Mesodermal cell (in vitro differentiated cells): ENCODE measurements around the gene DARS1. TPM values are rescaled to one million over a fixed set of nuclear protein-coding genes. Genes with fewer than 3 reads are reported as not detected.
A peak's percentile ranks its signal among the peaks of the same experiment; 100 is the strongest.

ENCODE experiments used
- H3K27ac ChIP-seq: 2 replicates; pipeline ENCODE4 v1.7.0; 2013; ENCODE audit warnings: mild to moderate bottlenecking, low read depth, low read length, moderate library complexity; ENCODE audit not compliant: severe bottlenecking
- H3K36me3 ChIP-seq: 2 replicates; pipeline ENCODE4 v1.7.1; 2013; ENCODE audit warnings: mild to moderate bottlenecking, low read length, moderate library complexity; ENCODE audit not compliant: control insufficient read depth, insufficient read depth
- H3K4me1 ChIP-seq: one replicate; pipeline ENCODE4 v1.7.1; 2013; ENCODE audit warnings: mild to moderate bottlenecking, low read length; ENCODE audit not compliant: insufficient read depth, control insufficient read depth, poor library complexity, severe bottlenecking
- H3K4me3 ChIP-seq: 2 replicates; pipeline ENCODE4 v1.7.0; 2013; ENCODE audit warnings: low read length, control low read depth, mild to moderate bottlenecking; ENCODE audit not compliant: insufficient read depth, poor library complexity, severe bottlenecking; ENCODE audit errors: extremely low read depth
- H3K9me3 ChIP-seq: 2 replicates; pipeline ENCODE4 v1.7.1; 2013; ENCODE audit warnings: mild to moderate bottlenecking, low read length, moderate library complexity; ENCODE audit not compliant: control insufficient read depth
- WGBS, 2 experiments: methylation state at CpG; one replicate each; pipeline ENCODE4 v1.1.5; 2013; ENCODE audit warnings: missing lambda C conversion rate in 2 of 2; ENCODE audit not compliant: insufficient coverage in 2 of 2; 5-methylcytosine and 5-hydroxymethylcytosine counted together
- polyA plus RNA-seq, 2 experiments: library from polyadenylated mRNA; stranded (reverse); fragments of 50-300 nt; gene quantifications; one replicate each; pipeline ENCODE4 v1.2.3, GENCODE V29; 2013

The DARS1 gene
- 73.5 TPM for polyA plus RNA-seq (2013, experiment 1 of 2)
- 77.3 TPM for polyA plus RNA-seq (2013, experiment 2 of 2)

DNA sequence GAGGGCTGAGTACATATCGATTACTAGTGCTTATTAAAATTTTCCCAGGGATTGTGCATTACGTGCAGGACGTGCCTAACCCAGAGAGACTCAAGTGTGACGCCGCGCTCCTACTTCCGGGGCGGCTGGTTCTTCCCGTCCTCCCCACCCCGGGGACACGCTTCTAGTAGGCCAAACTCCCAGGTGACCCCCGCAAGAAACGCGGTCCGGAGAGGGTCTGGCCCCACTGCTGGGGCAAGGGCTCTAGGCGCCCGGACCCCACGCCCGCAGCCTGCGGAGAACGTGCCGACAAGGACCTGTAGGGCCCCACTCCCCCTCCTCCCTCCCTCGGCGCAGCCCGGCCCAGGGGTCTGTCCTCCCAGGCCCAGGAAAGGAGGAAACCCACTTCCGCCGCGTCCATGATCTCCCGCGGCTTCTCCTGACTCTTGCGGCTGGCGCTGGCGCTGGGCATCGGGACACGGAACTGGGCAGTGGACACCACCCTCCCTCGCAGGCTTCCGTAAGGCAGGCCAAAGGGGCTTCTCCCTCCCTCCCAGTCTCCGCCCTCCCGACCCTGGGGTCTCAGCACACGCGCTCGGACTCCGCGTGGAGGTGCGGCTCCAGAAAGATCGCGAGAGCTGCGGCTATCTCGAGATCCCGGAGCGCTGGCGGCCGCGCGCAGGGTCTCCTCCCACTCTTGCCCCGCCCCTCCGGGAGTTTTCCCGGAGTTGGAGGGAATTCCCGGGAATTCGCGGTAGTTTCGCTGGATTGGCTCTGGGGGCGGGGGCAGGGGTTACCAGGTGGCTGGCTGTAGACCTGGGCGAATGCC, at the start of gene DARS1:
DARS1 (minus strand) TSS at position 609 of the 808 bp plus-strand sequence; CDS start at position 451, 158 bp downstream.
- no peaks in the 10 kb centered on the region for H3K9me3 ChIP-seq
- H3K36me3 ChIP-seq, result peaks cover 25% of the 10 kb centered on the region
- H3K4me3 ChIP-seq, result peak within 1 kb of the TSS; percentile 93
- 1% methylated on average over 44 to 55 of the region's 64 CpGs for WGBS, 2 experiments
- peak within 1 kb of the TSS; percentile 85 for H3K27ac ChIP-seq
- H3K4me1 ChIP-seq, result no peaks in the 10 kb centered on the region

DNA sequence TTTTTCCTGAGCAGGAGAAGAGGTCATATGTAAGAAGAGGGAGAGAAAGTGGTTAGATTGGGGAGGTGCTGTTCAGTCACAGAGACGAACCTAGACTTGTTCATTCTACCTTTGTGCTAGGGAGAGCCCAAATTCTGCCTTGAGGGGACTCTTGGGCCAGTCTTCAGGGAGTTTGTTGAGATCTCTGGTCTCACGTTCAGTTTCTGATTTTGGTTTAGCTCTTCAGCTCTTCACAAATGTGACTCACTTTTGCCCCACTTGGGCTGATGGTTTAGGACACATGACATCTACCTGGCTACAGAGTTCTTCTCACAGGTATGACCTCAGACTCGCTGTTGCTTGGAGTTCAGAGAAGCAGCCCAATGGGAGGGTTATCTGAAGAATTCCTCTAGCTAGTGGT, 49.2 kb upstream of the DARS1 start:
- Histone ChIP-seq H3K4me3 (no peak overlapping the region), H3K9me3 (no peaks in the 10 kb centered on the region), H3K27ac (no peak overlapping the region), H3K4me1 (peaks cover 15% of the 10 kb centered on the region), H3K36me3 (no peaks in the 10 kb centered on the region)
- 85 to 96% methylated on average over 2 of the region's 3 CpGs for WGBS, 2 experiments

DNA sequence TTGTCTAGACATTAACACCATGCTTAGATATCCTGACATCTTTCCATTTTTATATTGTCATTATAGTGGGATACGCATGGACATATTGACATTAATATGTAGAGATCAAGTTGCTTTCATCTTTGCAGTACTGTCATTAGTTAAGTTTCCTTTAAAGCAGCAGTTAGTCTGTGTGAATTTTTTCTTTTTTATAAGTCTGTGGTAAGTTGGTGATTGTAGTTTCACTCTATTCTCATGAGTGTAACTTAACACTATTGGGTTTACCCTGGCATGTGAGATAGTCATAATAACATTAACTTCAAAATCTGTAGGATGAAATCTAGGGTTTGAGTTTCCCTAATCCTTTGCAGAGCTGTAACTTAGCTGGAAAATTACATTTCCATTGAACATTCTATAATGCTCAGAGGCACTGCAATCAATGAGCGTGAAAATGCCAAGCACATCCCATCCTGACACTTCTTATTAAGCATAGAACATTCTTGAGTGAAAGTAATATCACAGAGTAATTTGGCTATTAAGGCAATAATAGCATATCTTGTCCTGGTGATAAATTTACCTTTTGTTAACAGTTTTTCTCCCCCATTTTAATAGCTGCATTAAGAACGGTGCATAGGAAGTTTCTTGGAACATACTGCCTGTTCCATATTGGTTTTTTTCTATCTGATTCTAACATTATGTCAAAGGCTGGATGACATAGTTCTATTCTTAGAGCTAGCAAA, 47.5 kb upstream of the DARS1 start:
- no peaks in the 10 kb centered on the region for H3K36me3 ChIP-seq
- WGBS, 2 experiments, result no CpG with 5 or more reads among the region's 3 CpGs
- H3K4me3 ChIP-seq, result no peak overlapping the region
- no peak overlapping the region for H3K27ac ChIP-seq
- peaks cover 15% of the 10 kb centered on the region for H3K4me1 ChIP-seq
- H3K9me3 ChIP-seq, result no peaks in the 10 kb centered on the region

DNA sequence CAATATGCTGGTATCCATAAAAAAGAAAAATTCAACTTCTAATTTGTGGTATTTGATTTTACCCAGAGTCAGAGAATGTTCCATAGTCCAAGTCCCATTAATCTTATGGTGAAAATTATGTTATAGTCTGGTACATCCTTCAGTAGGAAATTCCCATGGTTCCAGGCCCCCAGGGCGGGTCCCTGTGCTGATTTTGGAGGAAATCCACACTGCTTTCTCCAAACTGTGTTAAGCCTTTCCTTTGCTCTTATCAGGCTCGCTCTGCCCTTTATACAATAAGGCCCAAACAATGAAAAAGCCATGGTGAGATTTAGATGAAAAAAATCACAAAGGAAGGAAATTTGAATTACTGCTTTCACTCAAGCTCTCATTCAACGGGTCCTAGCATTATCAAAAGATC, 46.8 kb upstream of the DARS1 start:
- Histone ChIP-seq H3K4me1 (peaks cover 15% of the 10 kb centered on the region), H3K36me3 (no peaks in the 10 kb centered on the region), H3K9me3 (no peaks in the 10 kb centered on the region), H3K4me3 (no peak overlapping the region), H3K27ac (peak overlapping the region; percentile 1)
- no CpG with 5 or more reads among the region's 3 CpGs for WGBS, 2 experiments

DNA sequence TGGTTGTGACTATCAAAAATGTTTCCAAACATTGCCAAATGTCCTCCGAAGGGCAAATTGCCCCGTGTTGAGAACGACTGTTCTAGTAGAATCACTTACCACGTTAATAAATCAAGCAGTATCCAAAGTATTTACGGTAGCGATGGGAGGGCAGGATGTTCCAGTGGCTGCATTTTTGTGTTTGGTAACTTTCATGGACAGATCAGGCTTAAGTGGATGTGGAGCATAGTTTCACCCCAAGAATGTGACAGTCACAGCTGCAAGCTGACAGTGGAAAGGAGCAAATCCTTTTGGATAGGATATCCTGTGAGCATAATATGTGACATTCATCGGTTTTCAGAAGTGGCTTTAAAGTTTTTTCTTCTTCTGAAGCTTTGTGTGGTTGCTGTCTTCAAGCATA, 46.3 kb upstream of the DARS1 start:
- Histone ChIP-seq H3K27ac (peak overlapping the region; percentile 1), H3K4me3 (no peak overlapping the region), H3K36me3 (no peaks in the 10 kb centered on the region), H3K4me1 (peaks cover 15% of the 10 kb centered on the region), H3K9me3 (no peaks in the 10 kb centered on the region)
- whole genome bisulfite sequencing, 2 experiments, result 96 to 98% methylated on average over 6 of the region's 7 CpGs

DNA sequence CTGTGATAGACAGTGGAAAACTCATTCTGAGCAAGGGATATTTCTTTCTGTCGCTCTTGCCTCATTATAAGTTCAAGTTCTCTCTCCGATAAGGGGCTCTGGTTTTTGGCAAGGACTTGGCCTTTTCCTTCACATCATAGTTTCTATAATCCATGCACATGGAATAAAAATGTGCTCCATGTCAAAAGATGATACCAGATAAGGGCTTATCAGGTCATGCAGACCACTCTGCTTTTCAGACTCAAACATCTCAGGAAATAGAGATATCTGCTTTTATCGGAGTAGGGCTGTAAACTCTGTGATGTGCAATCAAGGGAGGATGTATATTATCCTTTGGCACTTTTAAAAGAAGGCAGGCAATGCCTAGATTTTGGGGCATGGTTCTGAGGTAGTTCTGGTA, 45.0 kb upstream of the DARS1 start:
- H3K4me1 ChIP-seq, result peaks cover 19% of the 10 kb centered on the region
- WGBS, 2 experiments, result 89 to 100% methylated on average over 1 to 3 of the region's 3 CpGs
- no peaks in the 10 kb centered on the region for H3K9me3 ChIP-seq
- peak overlapping the region; percentile 4 for H3K27ac ChIP-seq
- no peaks in the 10 kb centered on the region for H3K36me3 ChIP-seq
- no peak overlapping the region for H3K4me3 ChIP-seq

DNA sequence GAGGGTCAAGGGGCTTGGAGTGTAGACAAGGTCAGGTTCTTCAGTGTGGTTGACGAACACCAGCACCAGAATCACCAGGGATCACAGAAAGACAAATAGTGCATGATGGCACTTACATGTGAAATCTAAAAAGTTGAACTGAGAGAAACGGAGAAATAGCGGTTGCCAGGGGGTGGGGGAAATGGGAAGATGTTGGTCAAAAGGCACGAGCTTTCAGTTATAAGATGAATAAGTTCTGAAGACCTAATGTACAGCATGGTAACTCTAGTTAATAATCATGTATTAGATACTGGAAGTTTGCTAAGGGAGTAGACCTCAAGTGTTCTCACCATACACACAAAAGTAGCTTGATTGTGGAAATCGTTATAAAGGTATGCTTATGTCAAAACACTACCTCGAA, 43.7 kb upstream of the DARS1 start:
- H3K36me3 ChIP-seq, result no peaks in the 10 kb centered on the region
- no peak overlapping the region for H3K4me3 ChIP-seq
- 98% methylated on average over 4 of the region's 6 CpGs for WGBS, 2 experiments
- H3K4me1 ChIP-seq, result peaks cover 19% of the 10 kb centered on the region
- no peak overlapping the region for H3K27ac ChIP-seq
- no peaks in the 10 kb centered on the region for H3K9me3 ChIP-seq

DNA sequence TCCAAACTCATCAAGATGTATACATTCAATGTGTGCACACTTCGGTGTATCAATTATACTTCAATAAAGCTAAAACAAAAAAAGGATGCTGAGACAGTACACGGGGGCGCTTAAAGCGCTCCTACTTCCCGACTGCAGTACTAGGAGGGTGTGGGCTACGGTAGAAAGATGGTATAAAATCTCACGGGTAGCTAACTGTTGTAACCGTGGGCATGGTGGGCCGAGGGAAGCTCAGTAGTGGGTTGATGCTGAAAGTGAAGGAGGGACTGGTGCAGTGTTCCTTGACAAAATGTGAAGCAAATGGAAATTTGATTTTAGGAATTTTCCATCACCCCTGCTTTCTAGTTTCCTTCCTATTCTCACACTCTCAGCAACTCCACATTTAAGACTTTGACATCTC, 42.6 kb upstream of the DARS1 start:
- 88 to 100% methylated on average over 6 to 7 of the region's 9 CpGs for WGBS, 2 experiments
- peaks cover 19% of the 10 kb centered on the region for H3K4me1 ChIP-seq

DNA sequence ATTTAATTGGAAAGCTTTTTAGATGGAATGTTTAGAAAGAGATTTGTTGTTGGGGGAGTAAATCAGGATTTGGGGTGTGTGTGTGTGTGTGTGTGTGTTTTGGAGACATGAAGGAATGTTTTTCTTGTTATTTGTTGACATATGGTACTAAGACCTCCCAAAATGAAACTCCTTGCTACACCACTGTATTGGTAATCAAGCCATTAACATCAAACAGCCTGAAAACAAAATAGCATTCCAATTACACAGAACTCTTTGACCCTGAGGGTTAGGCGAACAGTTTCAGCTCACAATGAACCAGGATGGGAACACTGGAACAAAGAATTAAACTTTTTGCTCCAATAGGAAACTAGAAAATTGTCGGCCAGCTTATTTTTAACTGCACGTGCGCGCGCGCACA, 41.7 kb upstream of the DARS1 start:
- Histone ChIP-seq H3K36me3 (no peaks in the 10 kb centered on the region), H3K27ac (no peak overlapping the region), H3K9me3 (no peaks in the 10 kb centered on the region), H3K4me3 (no peak overlapping the region), H3K4me1 (peaks cover 17% of the 10 kb centered on the region)
- WGBS, 2 experiments, result 99% methylated on average over 7 of the region's 7 CpGs; no CpG with 5 or more reads in 1 of the 2 experiments

More for the DNA sequence above, 42.6 kb upstream of the DARS1 start:
- no peaks in the 10 kb centered on the region for H3K9me3 ChIP-seq
- no peaks in the 10 kb centered on the region for H3K36me3 ChIP-seq
- H3K4me3 ChIP-seq, result no peak overlapping the region
- H3K27ac ChIP-seq, result no peak overlapping the region

DNA sequence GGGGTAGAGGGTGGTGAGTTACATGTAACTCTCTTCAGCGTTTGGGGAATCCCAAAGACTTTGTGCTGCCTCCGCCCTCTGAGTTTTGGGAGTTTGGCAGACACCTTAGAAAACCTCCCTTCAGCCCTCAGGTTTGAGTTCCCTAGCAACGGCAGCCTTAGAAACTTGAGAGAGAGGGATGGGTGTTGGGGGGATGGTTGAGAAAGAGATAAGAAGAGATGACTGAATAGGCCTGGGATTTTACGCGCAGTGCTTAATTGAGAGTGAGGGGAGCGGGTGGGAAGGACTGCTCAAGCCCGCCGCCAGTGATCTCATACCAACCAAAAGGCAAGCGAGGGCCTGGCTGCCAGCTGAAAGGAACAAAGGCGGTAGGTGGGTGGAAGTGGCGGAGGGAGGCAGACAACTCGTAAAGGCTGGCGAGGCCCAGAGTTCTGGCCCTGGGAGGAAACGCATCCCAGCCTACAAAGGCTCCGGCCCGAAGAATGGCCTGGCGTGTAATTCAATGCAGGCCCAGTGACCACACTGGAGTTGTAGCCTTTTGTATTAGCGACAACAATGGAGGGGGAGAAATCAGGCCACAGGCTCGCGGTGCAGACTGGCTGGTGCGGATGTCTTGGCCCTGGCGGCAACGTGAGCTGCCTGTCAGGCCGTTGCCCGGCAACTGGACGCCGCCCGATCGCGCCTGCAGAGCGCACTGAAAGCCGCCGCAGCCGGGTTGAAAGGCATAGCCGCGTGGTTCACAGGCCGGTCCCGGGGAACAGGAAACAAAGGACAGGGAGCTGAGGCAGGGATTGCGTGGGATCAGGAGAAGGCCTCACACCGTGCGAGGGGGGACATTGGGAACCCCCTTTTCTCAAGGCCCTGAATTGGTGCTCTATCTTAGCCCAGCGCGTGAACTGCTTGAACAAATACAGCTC, 39.9 kb upstream of the DARS1 start:
- WGBS, 2 experiments, result 4 to 6% methylated on average over 34 to 36 of the region's 43 CpGs
- Histone ChIP-seq H3K27ac (peak overlapping the region; percentile 99), H3K4me3 (peak overlapping the region; percentile 7), H3K4me1 (peaks cover 6% of the 10 kb centered on the region), H3K36me3 (no peaks in the 10 kb centered on the region), H3K9me3 (no peaks in the 10 kb centered on the region)
